Suprapubic skin (tissue), 3 donors: ENCODE measurements around the gene KRT10.

Experiments
- POLR2A ChIP-seq, 2 donors: fragments of 450-650 bp; IDR thresholded peaks; one replicate each; pipeline ENCODE4 v1.6.1; 2017; ENCODE audit warnings: antibody characterized with exemption in 2 of 2, mild to moderate bottlenecking in 2 of 2, moderate library complexity in 2 of 2
- TF ChIP-seq, protein P1 (sequence below), 2 donors: fragments of 200-600 bp in 1 of 2; fragments of 450-650 bp in 1 of 2; sonication (generic) in 1 of 2; IDR thresholded peaks; one replicate each; pipeline ENCODE4 v1.5.1; 2016 to 2019; ENCODE audit warnings: antibody characterized with exemption in 2 of 2, mild to moderate bottlenecking in 1 of 2, moderate library complexity in 1 of 2

DNA sequence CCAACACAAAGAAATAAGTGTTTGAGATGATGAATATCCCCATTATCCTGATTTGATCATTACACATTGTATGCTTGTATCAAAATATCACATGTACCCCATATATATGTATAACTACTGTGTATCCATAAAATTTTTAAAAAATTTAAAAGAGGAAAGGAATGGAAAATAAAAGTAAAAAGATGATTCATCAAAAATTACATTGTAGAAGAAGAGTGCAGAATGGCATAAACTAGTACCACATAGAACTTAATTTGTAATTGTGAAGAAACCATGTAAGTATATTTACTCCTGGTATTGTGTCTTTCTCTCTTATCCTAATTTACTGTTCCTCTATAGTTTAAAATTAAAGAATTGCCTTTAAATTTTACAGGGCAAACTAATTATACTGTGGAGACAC lies 11.5 kb upstream of the KRT10 start:
- TF ChIP-seq, protein P1, sequence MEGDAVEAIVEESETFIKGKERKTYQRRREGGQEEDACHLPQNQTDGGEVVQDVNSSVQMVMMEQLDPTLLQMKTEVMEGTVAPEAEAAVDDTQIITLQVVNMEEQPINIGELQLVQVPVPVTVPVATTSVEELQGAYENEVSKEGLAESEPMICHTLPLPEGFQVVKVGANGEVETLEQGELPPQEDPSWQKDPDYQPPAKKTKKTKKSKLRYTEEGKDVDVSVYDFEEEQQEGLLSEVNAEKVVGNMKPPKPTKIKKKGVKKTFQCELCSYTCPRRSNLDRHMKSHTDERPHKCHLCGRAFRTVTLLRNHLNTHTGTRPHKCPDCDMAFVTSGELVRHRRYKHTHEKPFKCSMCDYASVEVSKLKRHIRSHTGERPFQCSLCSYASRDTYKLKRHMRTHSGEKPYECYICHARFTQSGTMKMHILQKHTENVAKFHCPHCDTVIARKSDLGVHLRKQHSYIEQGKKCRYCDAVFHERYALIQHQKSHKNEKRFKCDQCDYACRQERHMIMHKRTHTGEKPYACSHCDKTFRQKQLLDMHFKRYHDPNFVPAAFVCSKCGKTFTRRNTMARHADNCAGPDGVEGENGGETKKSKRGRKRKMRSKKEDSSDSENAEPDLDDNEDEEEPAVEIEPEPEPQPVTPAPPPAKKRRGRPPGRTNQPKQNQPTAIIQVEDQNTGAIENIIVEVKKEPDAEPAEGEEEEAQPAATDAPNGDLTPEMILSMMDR (IDR thresholded peaks at IDR 0.05) = no peak
- TF ChIP-seq POLR2A (IDR thresholded peaks at IDR 0.05) = no peak
